HG03095 (cell line): ENCODE measurements around the gene KBTBD7.

Source experiments
- ATAC-seq: cut with Tn5 transposase; IDR thresholded peaks from one replicate; pipeline ENCODE4 v1.9.1; 2021; ENCODE audit warnings: moderate library complexity; ENCODE audit not compliant: unreplicated experiment

The KBTBD7 gene

GRCh38 chr13:41193919-41194824 is at the start of gene KBTBD7:
KBTBD7 (minus strand) TSS chr13:41194569; CDS start chr13:41194257, 312 bp downstream.
- ATAC-seq = peak; percentile 96

GRCh38 chr13:41241626-41242025 is 47.3 kb upstream of the KBTBD7 start:
- no peak for ATAC-seq

- no peak for ATAC-seq
These were observed 42.0 kb upstream of the KBTBD7 start for GRCh38 chr13:41236369-41236768.

GRCh38 chr13:41232578-41233480 is 38.5 kb upstream of the KBTBD7 start:
- ATAC-seq = no peak

GRCh38 chr13:41231786-41232185 is 37.4 kb upstream of the KBTBD7 start:
- ATAC-seq = no peak

- no peak for ATAC-seq
These were observed 36.8 kb upstream of the KBTBD7 start for GRCh38 chr13:41231025-41231677.

GRCh38 chr13:41229356-41229755 is 35.0 kb upstream of the KBTBD7 start:
- ATAC-seq = no peak

- ATAC-seq = no peak
These were observed 30.0 kb upstream of the KBTBD7 start for GRCh38 chr13:41224113-41225110.

GRCh38 chr13:41222259-41222852 is 28.0 kb upstream of the KBTBD7 start:
- no peak for ATAC-seq

GRCh38 chr13:41220401-41220800 is 26.0 kb upstream of the KBTBD7 start:
- no peak for ATAC-seq

- no peak for ATAC-seq
These were observed 21.8 kb upstream of the KBTBD7 start for GRCh38 chr13:41216160-41216559.

- no peak for ATAC-seq
These were observed 19.6 kb upstream of the KBTBD7 start for GRCh38 chr13:41213919-41214318.

GRCh38 chr13:41213316-41213715 is 18.9 kb upstream of the KBTBD7 start:
- no peak for ATAC-seq

GRCh38 chr13:41212881-41213280 is 18.5 kb upstream of the KBTBD7 start:
- ATAC-seq = no peak

GRCh38 chr13:41211062-41211461 is 16.7 kb upstream of the KBTBD7 start:
- ATAC-seq = no peak

GRCh38 chr13:41206467-41206866 is 12.1 kb upstream of the KBTBD7 start:
- ATAC-seq = no peak

- ATAC-seq = no peak
These were observed 9.4 kb upstream of the KBTBD7 start for GRCh38 chr13:41203810-41204209.

- ATAC-seq = no peak
These were observed 5.8 kb upstream of the KBTBD7 start for GRCh38 chr13:41200126-41200525.

GRCh38 chr13:41199526-41199925 is 5.2 kb upstream of the KBTBD7 start:
- peak; percentile 61 for ATAC-seq

- no peak for ATAC-seq
These were observed 4.7 kb upstream of the KBTBD7 start for GRCh38 chr13:41199079-41199478.
